Measurements from ENCODE around the gene OR6K3.
"Not testable (repeated sequence)": the region's sequence is repeated elsewhere in the genome, so short reads cannot be mapped to it uniquely, and the experiment has no call there.

The OR6K3 gene, protein sequence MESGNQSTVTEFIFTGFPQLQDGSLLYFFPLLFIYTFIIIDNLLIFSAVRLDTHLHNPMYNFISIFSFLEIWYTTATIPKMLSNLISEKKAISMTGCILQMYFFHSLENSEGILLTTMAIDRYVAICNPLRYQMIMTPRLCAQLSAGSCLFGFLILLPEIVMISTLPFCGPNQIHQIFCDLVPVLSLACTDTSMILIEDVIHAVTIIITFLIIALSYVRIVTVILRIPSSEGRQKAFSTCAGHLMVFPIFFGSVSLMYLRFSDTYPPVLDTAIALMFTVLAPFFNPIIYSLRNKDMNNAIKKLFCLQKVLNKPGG

DNA sequence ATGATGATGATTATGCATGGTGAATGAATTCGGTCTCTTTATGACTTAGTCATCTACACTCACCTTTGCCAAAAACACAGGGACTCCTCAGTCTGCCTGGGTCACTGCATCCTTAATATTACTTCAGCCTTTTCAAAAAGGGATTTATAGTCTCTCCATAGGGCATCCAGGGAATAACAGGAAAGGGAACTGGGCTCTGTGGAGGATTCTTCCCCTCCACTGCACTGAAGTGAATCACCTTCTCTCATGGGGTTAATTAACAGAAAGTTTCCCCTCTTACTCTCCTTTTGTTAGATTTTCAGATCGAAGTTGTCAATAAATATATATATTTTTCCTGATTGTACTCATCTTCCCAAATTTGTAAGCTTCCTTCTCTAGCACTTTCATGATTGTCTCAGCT lies at the start of gene OR6K3:
OR6K3 (minus strand) TSS at position 101 of the 400 bp plus-strand sequence. CDS start 2,605 bp downstream, outside the sequence.
- no peak for DNase-seq

DNA sequence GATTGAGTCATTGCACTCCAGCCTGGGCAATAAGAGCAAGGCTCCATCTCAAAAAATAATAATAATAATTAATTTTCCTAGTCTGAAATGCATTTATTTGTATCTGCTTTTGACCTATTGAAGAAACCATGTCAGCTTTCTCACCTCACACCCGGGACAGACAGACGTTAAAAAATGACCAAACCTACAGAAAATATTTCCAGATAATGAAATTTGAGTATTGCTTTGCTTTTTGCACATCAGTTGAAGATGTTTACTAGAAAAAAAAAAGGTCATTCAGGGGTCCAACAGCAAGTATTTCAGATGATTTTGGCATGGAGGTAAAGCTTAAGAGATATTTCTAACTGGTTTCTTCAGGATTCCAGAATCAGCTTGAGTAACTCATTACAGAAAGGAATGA lies 33.9 kb upstream of the OR6K3 start, which contains the start of gene OR6K6:
OR6K6 (plus strand) TSS at position 301 of the 400 bp plus-strand sequence. CDS start 168 bp downstream, outside the sequence.
- no peak for DNase-seq

DNA sequence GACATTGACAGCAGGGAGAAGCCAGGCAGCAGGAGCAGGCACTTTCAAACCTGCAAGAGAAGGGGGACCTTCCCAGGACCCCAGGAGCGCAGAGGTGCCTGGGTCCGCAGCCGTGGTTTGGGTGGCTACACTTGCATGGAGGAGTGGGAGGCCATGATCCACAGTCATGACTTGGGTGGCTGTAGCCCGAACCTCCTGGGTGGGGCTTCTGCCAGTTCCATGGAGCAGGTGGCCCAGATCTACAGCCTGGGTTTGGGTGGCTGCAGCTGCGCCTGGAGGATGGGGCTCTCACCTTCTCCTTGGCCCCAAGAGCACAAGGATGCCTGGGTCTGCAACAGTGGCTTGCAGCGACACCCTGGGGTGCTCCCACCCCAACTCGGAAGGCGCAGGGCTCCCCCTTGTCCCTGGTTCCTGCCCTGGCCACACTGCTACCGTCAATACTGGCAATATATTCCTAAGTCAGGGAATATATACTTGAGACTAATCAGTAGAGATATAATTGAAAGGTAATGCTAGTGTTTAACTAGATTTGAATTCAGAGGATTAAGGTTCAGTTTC lies 31.7 kb upstream of the OR6K3 start:
- no peak for DNase-seq

DNA sequence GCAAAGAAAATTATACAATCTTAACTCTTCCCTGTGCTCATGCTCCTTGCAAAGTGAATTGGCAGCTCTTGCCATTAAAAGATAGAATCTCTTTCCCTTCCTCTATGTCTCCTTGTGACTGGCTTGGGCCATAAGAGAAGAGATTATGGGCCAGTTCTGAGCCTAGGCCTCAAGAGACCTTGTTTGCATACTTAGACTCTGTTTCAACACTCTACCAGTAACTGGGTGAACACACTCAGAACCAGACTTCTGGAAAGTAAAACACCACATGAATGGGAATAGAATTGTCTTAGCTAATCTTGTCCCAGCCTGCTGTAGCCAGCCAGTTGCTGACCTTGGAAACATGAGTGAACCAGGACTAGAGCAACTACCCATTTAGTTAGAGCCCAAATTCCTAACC lies 15.3 kb upstream of the OR6K3 start:
- DNase-seq, result no peak

DNA sequence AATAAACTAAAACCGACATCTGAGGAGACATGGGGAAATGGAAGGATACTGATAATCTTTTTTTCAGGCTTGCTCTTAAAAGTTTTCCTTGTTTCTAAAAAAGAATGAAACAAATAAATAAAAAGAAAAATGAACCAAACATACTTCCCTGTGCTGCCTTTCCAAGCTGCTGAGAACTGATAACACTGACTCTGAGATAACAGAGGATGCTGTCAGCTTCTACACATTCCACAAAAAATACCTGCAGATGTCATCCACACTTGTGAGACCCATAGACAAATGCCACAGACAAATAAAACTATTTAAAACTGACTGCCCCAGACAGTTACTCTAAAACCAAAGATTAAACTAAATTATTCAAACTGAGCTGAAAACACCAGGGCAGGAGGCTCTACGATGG lies 12.0 kb upstream of the OR6K3 start:
- DNase-seq, result no peak

DNA sequence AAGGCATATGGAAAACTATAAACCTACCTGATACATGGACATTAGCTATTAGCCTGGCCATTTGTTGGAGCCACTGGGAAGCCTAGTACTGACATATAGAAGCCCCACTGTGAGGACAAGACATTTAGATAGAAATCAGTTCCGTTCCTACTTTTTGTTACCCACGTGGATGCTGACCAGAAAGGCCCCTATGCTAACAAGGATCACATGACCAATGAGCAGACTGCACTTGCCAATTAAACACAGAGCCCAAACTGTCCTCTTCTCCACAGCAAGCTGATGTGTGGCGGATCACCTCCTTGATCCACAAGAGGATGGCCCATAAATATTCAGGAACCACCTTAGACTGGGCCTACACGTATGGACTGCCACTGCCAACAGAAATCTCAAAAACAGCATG lies 11.2 kb upstream of the OR6K3 start:
- no peak for DNase-seq

DNA sequence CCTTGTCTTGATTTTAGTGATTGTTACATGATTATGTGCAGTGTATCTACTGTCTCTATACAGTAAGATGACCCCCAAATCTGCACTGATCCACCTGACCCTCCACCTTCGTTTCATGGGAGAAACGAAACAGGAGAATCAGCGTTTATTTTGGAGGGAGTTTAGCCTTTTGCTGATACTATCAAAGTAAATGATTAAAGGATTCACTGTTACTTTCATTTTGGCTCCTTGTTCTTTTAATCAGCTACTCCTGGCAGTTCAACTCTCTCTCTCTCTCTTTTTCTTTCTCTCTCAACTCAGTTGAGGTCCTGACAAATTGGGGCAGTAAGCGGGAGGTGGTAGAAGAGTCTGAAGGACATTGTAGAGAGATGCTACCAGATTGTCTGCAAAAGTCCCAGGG lies 9.9 kb upstream of the OR6K3 start:
- DNase-seq, result no peak

DNA sequence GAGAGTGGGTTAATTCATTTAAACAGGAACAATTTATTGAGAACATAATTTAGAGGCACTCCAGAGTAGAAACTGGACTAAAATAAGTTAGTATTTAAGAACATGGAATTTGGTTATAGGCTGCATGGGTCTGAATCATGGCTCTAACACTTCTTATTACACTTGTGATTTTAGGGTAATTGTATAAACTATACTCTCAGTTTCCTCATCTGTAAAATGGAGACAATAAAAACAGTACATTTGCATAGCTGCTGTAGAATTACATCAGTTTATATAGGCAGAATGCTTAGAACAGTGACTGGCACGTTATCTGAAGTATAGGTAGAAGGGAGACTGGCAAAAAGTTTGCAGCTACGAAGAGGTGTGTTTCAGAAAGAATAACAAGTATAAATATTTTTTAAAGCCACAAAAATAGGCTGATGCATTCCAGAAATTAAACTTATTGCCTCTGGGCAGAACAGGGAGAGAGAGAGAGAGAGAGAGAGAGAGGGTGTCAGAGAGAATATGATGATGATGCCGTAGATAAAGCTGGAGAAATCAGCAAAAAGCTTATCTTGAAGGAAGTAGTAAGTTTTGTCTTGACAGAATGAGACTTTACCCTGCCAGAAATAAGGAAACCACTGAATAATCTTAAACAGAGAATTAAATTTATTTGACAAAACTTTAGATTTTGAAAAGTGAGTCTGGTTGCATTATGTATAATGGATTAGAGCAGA lies 8.1 kb upstream of the OR6K3 start:
- no peak for DNase-seq

DNA sequence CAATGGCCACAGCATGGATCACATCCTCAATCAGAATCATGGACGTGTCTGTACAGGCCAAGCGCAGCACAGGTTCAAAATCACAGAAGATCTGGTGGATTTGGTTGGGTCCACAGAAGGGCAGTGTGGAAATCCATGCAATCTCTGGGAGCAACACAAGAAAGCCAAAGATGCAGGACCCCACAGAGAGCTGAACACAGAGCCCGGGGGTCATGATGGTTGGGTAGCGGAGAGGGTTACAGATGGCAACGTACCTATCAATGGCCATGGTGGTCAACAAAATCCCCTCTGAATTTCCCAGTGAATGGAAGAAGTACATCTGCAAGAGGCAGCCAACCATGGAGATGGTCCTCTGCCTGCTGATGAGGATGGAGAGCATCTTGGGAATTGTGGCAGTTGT lies 3.9 kb upstream of the OR6K3 start:
- DNase-seq, result no peak

DNA sequence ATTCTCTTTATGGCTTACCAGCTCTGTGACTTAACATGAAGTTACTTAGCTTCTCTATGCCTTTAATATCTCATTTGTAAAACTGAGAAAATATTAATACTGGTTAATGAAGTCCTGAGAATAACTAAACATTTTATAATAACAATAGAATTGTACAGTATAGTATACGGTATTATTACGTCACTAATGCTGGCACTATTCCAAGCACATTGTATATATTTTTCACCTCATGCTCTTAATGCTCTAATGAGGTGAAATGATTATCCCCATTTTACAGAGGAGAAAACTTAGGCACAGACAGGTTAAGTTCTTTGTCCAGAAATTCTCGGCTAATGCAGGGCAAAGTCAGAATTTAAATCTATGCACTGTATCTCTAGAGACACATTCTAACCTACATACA lies 856 bp downstream of the OR6K3 start:
- DNase-seq, result no peak

DNA sequence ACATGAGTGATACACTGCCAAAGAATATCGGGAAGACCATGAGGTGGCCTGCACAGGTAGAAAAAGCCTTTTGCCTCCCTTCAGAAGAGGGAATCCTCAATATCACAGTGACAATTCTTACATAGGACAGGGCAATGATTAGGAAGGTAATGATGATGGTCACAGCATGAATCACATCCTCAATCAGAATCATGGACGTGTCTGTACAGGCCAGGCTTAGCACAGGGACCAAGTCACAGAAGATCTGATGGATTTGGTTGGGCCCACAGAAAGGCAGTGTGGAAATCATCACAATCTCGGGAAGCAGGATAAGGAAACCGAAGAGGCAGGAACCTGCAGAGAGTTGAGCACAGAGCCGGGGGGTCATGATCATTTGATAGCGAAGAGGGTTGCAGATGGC lies 3.2 kb downstream of the OR6K3 start:
- DNase-seq, result no peak

DNA sequence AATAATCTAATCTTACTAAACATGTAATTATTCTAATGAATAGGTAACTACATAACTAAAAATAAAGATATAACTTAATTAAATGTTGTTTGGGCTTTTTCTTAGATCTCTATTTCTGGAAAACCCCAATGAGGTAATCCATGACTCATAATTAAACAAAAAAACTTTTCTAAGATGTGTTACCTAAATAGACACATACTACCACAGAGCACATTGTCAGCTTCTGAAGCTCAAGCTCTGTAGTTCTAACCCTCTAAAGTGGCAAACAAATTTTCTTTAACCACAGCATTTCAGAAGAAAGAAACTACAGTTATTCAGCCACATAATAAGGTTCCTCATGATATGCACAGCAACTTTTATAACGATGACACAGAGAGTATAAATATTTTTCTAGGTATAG lies 4.2 kb downstream of the OR6K3 start:
- no peak for DNase-seq

DNA sequence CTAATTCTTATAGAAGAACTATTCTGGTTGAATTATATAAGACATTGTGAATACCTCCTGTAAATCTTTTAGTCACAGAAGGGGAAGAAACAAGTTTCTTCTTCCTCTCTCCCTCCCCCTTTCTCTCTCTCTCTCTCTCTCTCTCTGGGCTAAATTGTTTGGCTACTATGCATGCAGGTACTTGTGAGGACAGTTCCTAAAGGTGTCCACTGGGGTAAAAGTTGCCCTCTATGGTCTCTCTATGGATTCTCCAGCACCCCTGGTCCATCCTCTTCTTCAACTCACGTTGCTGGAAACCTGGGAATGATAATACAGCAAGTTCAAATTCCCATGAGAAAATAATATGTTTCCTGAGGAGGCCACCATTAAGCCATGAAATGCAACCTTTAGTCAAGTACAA lies 5.8 kb downstream of the OR6K3 start:
- no peak for DNase-seq

DNA sequence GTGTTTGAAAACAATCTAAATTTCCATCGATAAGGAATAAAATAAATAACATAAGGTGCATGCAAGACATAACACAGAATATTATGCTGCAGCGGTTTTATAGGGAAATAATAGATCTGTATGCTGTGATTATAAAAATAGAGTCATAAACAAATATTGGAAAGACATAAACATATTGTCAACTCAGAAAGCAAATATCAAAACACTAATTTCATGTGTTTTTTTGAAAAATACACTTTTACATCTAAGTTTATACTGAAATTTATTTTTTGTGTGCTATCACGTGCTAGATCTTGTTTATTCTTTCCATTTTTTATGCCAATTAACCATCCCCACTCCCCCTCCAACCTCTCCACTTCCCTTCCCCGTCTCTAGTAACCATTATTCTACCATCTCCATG lies 9.4 kb downstream of the OR6K3 start:
- no peak for DNase-seq

DNA sequence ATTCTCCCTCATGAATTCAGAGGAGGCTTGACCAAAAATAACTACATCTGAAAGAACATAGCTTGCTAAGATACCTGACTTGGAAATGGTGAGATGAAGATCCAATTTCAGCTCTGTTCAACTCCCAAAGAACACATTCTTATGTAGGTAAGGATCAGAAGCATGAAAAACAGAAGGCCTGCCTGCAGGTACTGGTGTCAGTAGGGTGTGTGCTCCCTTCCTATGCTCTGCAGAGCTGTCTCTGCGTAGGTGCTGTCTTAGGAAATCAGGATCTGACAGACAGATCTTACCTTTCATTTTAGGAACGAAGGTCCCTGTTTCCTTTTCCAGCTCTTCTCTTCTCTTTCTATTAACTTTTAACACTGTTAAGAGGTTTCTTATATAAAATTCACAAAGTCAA lies 14.4 kb downstream of the OR6K3 start:
- DNase-seq, result no peak

DNA sequence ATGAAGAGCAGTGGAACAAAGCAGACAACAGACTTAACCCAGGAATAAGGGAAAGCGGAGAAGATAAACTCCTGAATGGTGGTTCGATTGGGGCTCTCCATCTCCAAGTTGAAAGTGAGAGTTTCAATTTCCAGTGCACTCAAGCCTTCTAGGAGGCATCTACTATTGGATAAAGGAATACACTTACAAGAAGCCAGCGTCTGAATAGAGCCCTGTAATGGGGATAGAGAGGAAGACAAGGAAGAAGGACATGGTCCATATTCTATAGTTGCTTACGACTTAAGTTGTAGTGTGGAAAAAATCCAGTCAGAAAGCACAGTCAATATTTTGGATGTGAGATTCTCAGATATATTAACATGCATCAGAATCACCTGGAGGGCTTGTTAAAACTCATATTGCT lies 20.0 kb downstream of the OR6K3 start, which contains the start of gene OR6K2:
OR6K2 (minus strand) TSS at position 101 of the 400 bp plus-strand sequence; CDS start at position 101, 0 bp downstream.
- DNase-seq, result no peak

DNA sequence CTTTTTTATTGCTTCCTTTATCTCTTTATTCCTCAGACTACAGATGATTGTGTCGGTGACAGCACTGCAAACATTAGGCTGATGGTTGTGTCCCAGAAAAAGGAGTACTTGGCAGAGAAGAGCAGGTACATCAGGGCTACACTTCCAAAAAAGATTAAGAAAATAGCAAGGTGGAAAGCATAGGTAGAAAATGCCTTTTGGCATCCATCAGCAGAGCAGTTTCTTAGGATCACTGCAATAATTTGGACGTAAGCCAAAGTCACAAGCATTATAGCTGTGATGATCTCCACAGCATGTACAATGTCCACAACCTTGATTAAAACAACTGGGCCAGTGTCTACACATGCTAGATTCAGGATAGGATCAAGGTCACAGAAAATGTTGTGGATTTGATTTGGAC lies 25.9 kb downstream of the OR6K3 start:
- no peak for DNase-seq

DNA sequence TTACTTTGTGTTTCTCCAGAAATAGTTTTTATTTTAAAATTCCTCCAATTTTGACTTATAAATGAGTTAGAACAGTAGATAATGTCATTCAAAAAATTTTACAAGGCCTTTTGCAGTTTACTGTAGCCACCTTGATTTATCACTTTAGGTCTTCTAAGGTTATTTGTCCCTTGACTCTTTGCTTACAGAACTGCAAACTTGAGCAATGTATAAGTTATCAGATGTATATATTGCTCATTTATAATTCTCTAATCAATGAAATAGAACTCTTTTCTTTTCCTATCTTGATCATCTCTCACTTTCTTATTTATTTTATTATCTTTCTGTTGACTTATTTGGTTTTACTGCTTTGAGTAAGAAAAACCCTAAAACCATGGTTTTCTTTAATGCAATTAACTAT lies 28.2 kb downstream of the OR6K3 start:
- DNase-seq, result no peak

DNA sequence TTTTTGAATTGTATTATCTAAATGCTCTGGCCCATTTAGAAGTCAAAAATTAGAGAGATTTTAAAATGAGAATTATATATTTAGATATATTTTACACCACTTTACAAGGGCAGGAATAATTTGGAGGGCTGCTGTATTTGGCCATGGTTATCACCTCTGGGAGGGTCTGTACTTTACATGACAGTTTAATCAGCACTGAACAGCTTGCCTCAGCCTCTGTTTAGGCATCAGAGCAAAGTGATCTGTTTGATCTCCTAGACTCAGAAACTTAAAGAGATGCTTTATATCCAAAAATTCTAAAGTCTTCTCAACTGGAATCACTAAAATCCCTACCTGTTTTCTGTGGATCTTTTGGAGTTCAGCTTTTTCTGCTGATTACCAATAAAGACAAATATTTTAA lies 28.6 kb downstream of the OR6K3 start:
- DNase-seq, result no peak

DNA sequence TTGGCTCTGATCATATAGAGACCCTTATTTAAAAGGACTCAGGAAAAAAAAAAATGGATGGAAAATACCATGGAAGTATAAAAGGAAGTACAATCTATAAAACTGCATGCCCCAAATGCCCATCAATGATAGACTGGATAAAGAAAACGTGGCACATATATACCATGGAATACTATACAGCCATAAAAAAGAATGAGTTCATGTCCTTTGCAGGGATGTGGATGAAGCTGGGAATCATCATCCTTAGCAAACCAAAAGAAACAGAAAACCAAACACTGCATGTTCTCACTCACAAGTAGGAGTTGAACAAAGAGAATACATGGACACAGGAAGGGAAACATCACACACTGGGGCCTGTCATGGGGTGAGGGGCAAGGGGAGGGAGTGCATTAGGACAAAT lies 29.4 kb downstream of the OR6K3 start:
- not testable (repeated sequence) for DNase-seq

DNA sequence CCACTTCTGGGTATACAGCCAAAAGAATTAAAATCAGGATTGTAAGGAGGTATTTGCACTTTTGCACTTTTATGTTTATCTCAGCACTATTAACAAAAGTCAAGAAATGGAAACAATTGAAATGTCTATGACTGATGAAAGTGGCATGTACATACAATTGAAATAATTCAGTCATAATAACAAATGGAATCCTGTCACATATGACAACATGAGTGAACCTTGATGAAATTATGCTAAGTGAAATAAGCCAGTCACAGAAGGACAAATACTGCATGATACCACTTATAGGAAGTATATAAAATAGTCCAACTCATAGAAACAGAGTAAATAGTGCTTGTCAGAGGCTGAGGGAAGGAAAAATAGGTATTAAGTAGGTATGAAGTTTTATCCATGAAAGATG lies 30.6 kb downstream of the OR6K3 start:
- DNase-seq, result no peak

DNA sequence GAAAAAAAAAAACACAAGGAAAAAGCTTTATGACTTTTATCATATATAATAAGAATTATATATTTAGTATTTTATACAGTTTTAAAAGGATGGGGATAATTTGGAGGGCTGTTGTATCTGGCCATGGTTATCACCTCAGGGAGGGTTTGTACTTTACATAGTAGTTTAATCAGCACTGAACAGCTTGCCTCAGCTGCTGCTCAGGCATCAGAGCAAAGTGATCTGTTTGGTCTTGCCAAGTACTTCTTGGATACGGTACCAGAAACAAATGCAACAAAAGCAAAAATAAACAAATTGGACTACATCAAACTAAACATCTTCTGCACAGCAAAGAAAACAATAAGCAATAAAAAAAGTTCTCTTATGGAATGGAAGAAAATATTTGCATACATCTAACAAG lies 31.4 kb downstream of the OR6K3 start:
- no peak for DNase-seq

DNA sequence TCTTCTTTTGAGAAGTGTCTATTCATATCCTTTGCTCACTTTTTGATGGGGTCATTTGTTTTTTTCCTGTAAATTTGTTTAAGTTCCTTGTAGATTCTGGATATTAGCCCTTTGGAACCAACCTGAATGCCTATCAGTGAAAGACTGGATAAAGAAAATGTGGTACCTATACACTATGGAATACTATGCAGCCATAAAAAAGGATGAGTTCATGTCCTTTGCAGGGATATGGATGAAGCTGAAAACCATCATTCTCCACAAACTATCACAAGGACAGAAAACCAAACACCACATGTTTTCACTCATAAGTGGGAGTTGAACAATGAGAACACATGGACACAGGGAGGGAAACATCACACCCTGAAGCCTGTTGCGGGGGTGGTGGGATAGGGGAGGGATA lies 32.2 kb downstream of the OR6K3 start:
- DNase-seq, result not testable (repeated sequence)

DNA sequence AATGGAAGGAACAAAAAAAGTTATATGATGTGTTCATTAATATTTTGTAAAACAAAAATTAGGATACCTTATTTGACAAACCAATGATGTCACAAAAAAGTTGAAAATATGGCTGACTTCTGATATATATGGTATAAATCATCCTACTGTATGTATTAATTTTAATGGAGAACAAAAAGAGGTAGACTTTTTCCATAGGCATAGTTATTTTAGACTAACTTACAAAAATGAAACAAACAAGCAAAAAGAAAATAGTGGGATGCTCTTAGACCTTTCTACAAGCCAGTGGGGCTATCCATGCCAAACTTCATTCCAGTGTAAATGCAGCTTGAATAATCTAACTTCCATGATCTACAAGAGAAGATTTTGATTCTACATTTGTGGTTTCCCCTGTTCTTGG lies 33.5 kb downstream of the OR6K3 start:
- no peak for DNase-seq
